PFSK-1 (cell line): ENCODE data around the gene BCL11A.

Experiments used
- FOXP2 ChIP-seq: optimal IDR thresholded peaks from 2 replicates; pipeline ENCODE3; 2011; ENCODE audit warnings: borderline replicate concordance, control low read depth, inconsistent platforms; ENCODE audit not compliant: insufficient read depth; ENCODE audit errors: extremely low read length, extremely low read depth
- POLR2AphosphoS5 ChIP-seq: IDR thresholded peaks from 2 replicates; pipeline ENCODE4 v1.6.1; 2012; ENCODE audit warnings: low read depth, mild to moderate bottlenecking, control low read depth, low read length, moderate library complexity
- REST ChIP-seq, 2 experiments: IDR thresholded peaks; 2 replicates each; pipeline versions ENCODE4 v1.6.1 to v1.8.0; 2011 to 2012; ENCODE audit warnings: low read depth in 2 of 2, low read length in 2 of 2, control low read depth in 1 of 2, inconsistent platforms in 1 of 2, mild to moderate bottlenecking in 1 of 2, moderate library complexity in 1 of 2; ENCODE audit not compliant: insufficient read depth in 1 of 2
- SIN3A ChIP-seq: IDR thresholded peaks from 2 replicates; pipeline ENCODE4 v1.6.1; 2012; ENCODE audit warnings: mild to moderate bottlenecking, low read length, moderate library complexity, borderline replicate concordance; ENCODE audit not compliant: insufficient read depth
- TAF1 ChIP-seq: IDR thresholded peaks from 2 replicates; pipeline ENCODE4 v1.6.1; 2012; ENCODE audit warnings: low read length, control low read depth, borderline replicate concordance; ENCODE audit not compliant: insufficient read depth

GRCh38 chr2:60507211-60507965 is 46.1 kb downstream of the BCL11A start:
- no peak for TF ChIP-seq POLR2AphosphoS5
- TF ChIP-seq SIN3A, result no peak
- no peak for TF ChIP-seq REST (IDR thresholded peaks at IDR 0.05; ENCODE audit: insufficient read depth in 1 of 2, low read depth in 2 of 2, low read length in 2 of 2)
- no peak for TF ChIP-seq TAF1
- no peak for TF ChIP-seq FOXP2
